GM18520 (cell line): ENCODE measurements around the gene PIP4K2C.

Experiments used
- ATAC-seq: cut with Tn5 transposase; IDR thresholded peaks from one replicate; pipeline ENCODE4 v1.9.1; 2021; ENCODE audit not compliant: unreplicated experiment

The PIP4K2C gene

DNA sequence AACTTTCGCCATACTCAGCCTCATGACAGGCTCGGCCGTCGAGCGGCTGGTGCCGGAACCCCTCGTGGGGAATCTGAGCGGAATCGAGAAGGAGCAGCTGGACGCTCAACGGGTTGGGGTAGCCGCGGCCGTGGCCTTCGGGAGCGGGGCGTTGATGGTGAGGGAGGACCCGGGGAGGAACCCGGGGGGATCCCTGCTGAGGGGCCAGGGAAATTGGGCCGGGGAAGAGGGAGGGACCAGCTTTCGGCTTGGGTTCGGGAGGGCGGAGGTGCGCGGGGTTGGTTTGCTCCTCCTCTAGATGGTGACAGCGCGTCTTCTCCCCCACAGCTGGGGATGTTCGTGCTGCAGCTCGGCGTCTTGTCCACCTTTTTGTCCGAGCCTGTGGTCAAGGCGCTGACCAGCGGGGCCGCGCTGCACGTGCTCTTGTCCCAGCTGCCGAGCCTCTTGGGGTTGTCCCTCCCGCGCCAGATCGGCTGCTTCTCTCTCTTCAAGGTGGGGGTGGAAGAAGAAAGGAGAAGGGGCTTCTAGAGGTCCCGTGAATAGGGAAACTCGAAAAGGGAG, 30.0 kb downstream of the PIP4K2C start:
- no peak for ATAC-seq

- ATAC-seq, result no peak
These were observed 30.7 kb downstream of the PIP4K2C start for GRCh38 chr12:57621497-57622292.

DNA sequence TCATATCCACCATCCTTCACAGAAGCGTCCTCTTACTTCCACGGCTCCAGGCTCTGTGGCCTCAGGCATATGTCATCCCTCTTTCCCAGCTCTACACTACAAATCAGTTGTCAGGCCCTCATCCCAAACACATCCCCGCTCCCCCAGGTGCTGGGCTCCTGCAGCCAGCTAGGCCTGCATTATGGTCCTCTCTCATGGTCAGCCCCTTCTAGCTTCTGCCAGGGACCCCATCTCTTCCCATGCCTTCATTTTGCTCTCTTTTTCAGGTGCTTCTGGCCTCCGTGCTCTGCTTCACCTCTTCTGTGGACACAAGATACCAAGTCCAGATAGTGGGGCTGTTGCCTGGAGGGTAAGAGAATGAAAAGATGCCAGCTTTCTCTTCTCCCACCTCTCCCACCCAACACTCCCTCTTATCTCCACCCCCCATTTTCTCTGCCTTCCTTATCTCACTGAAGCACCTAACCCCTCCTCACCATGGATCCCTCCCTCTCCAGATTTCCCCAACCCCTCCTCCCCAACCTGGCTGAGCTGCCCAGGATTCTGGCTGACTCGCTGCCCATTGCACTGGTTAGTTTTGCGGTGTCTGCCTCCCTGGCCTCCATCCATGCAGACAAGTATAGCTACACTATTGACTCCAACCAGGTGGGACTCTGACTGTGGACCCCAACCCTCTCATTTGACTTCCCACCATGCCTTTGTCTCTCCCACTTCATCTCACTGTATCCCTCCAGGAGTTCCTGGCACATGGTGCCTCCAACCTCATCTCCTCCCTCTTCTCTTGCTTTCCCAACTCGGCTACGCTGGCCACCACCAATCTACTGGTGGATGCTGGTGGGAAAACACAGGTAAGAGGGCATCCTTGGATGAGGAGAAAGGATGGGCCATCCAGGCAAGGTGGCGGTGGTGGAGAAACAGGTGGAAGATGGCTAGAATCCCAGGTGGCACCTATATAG, 31.6 kb downstream of the PIP4K2C start:
- ATAC-seq, result no peak

GRCh38 chr12:57623385-57623784, 32.4 kb downstream of the PIP4K2C start:
- ATAC-seq, result no peak

DNA sequence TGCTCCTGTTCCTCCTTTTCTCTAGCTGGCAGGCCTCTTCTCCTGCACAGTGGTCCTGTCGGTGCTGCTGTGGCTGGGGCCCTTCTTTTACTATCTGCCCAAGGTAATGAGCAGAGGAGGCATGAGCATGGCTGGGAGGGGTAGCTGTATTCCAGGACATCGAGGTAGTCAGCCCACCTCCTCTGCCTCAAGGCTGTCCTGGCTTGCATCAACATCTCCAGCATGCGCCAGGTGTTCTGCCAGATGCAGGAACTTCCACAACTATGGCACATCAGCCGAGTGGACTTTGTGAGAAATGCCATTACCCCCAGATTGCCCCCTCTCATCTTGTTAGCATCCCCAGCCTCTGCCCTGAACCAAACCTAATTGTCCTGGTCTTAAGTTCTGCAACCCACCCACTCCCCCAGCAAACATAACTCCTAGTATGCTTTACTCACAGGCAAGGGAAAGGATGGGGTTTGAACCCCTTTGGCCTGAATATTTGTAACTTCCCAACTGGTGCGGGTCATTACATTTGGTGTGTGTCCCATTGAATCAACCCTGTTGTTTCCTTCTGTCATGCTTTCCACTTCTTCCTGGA, 32.9 kb downstream of the PIP4K2C start:
- no peak for ATAC-seq

DNA sequence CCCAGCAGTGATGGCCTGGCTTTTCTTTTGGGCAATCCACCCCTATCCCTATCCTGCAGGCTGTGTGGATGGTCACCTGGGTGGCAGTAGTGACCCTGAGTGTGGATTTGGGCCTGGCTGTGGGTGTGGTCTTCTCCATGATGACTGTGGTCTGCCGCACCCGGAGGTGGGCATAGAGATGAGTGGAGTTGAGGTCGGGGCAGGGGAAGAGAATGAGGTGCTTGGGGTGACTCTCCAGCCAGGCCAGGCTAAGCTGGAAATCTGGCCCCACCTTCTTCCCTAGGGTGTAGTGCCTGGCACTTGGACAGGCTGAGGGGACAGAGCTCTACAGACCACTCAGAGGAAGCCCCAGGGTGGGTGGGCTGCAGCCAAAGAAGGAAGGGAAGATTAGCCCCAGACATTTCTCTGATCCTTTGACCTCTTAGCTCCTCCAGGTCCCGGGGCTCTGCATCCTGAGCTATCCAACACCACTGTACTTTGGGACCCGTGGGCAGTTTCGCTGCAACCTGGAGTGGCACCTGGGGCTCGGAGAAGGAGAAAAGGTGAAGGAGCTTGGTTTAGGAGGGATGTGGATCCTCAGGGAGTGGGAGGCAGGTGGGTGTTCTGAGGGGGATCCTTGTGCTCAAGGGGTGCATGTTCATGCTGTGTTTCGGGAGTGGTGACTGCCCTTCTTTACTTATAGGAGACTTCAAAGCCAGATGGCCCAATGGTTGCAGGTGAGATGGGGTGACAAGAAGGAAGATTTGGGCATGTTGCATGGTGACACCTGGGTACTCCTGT, 33.6 kb downstream of the PIP4K2C start:
- no peak for ATAC-seq

DNA sequence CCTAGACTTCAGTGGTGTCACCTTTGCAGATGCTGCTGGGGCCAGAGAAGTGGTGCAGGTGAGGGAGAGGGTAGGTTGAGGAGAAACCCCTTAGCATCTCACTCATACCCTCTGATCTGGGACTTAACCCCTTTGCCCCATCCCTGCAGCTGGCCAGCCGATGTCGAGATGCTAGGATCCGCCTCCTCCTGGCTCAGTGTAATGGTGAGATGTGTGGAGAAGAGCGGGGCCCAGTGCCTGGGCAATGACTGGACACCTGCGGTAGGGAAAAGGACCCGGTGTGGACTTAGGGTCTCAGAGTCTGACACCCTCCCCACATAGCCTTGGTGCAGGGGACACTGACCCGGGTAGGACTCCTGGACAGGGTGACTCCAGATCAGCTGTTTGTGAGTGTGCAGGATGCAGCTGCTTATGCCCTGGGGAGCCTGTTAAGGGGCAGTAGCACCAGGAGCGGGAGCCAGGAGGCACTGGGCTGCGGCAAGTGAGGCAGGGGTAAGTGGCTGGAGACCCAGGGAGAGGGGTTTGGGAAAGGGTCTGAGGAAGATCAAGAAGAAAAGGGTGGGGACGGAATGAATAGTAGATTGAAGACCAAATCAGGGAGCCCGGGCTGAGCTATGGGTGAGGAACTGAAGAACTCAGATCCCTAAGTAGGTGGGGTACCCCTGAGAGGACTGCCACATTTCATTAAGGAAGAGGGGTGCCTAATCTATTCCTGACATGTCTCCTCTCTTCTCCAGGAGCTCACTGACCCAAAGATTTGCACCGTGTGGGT, 34.5 kb downstream of the PIP4K2C start:
- no peak for ATAC-seq

DNA sequence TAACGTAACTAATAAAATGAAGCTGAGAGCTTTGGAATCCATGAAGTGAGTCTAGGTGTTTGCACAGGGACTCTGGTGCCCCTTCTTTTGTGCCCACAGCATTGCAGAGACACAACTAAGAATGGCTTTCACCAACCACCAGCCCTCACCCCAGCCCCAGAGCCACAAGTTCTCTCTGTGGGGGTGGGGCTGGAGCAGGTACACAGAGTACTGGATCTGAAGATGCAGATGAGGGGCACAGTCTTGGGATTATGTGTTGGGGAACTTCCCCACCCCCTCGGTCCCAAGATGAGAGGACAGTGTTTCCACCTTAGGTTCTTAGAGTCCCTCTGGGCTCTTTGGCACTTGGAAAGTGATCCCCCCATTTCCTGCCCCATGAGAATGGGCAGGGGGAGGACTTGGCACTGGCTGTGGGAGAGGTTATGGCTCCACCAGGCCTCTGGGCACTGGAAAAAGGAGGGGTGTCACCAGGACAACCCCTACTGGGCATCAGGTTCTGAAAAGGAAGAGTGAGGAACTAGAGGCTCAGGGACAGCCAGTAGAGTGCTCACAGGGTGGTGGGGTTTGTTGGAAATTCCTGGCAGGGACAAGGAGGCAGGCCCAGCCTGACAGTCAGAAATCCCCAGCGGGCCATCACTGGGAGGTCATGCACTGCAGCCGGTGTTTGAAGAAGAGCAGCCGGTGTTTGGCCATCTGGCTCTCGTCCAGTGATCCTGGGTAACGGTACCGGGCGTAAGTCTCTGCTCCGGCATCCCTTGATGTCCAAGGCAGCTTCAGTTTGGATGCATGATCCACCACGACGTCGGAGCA, 35.3 kb downstream of the PIP4K2C start:
- ATAC-seq, result no peak

DNA sequence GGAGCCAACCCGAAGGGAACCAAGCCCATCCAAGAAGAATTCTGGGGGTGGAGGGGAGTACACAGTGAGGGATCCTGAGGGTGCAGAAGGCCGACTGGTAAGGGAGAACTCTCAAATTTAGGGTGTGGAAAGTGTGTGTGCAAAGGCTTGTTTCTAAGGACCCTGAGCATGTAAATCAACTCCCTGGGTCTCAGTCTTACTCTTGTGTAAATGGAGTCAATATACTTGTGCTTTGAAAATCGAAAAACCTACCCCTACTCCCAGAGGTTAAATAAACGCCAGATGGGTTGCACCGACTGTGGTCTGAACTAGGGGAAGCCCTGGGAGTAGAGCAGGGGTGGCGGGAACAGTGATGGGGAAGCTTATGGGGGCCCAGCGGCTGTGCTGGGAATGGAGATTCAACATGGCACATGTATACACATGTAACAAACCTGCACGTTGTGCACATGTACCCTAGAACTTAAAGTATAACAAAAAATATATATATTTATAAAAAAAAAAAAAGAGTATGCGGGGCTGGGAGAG, 36.0 kb downstream of the PIP4K2C start:
- no peak for ATAC-seq

DNA sequence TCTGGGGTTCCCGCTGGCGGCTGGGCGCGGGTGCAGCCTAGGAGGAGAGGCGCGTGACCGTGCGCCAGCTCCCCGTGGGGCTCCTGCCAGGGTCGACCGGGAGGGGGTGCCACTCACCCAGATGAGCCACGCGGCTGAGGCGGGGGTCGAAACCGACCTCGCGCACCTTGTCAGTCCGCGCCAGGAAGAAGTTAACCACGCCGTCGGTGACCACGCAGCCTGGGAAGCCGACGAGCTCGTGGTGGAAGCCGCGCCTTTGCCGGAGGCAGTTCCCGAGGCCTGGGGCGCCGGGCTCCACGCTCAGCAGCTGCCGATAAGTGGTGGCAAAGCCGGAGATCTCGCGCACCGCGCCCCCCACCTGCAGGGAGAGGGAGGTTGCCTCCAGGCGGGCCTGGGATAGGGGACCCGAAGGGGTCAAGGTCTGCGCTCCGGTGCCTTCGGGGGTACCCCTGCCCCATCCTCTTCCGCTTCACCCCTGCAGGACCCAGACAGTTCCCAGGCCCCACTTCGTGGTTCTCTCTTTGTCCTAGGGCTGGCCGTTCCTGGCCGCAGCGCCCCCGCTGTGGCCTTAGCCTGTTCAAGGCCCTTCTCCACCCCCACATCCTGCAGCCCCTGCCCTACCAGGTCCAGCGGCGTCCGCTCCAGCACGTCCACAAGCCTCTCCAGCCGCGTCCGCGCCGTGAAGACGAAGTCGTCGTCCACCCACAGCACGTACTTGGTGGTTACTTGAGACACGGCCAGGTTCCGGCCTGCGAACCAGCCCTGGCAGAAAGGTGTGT, 36.7 kb downstream of the PIP4K2C start:
- ATAC-seq, result no peak

DNA sequence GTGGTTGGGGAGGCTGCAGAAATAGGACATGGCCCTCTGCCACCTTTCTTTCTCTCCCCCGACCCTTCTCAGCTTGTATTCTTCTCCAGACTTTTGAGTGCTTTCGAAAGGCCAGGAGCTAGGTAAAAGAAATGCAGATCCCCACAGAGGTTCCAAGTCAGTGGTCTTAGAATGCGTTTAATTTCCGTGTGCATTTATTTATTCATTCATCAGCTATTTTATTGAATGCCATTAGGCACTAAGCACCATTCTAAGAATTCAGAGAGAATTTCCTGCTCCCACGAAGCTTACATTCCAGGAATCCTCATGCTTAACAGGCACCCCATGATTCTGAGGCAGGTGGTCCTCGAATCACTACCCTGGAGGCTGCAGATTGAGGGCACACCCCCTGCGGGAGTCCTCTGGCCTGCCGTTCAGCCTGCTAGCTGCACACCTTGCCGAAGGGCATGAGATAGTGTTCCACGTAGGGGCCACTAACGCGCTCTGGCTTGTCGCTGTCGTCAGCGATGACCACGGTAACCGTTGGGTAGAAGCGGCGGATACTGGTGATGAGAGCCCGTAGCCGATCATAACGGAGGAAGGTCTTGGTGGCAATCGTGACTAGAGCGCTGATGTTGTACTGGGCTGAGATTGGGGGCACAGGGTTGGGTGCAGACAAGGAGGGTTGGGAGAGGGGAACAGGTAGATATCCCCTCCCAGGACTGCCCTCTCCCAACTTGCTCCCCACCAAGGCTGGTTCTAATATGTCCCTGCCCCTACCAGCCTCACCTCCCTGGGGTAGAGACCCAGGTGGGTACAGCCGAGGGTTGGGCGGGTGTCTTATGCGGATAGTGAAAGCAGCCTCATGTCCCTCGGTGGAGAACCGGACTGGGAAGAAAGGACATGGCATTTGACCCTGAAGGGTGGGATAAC, 37.5 kb downstream of the PIP4K2C start:
- no peak for ATAC-seq

DNA sequence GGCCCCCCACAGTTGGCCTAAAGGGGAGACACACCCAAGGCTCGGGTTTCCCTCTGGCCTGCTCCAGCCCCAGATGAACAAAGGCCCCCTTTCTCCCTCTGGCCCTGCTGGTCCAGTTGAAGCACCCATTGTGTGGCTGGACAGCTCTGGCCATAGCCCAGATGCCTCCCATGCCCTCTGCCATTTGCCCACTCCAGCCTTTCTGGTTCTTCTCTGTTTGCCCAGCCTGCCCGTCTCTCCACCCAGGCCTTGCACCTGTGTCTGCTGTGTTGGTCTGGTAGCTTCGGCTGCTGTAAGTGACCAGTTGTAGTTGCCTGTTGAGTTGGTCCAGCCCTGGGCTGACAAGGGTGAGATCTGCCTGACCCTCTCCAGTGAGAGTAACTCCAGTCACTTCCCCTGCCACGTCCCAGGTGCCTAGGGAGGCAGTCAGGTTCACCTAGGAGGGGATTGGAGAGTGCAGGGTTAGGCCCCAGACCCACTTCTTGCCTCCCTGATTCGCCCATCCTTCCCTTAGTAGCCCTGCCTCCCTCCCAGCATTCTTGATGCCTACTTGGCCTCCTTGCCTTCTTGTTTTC, 39.0 kb downstream of the PIP4K2C start:
- no peak for ATAC-seq

DNA sequence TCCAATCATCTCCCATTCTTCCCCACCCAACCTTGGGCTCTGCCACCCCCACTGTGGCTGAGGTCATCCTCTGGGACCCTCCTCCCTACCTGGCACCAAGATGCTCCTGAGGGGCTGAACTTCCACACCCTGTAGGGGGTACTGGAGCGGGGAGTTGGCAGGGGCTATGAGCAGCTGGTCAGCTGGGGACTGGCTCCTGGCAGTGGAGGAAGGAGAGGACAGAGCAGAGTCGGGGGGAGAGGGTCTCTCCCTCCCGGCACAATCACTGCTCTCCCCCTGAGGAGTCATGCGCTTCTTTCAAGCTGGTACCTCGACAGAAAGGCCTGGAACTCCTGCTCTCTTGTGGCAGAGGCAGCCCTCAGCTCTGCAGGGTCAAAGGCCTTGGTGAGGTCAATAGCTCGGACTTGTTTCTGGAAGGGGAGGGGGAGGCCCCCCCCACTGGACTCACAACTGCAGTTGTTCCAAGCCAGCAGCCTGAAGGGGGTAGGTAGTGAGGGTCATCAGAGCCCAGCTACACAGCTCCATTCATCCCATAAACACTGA, 40.0 kb downstream of the PIP4K2C start:
- ATAC-seq, result no peak

DNA sequence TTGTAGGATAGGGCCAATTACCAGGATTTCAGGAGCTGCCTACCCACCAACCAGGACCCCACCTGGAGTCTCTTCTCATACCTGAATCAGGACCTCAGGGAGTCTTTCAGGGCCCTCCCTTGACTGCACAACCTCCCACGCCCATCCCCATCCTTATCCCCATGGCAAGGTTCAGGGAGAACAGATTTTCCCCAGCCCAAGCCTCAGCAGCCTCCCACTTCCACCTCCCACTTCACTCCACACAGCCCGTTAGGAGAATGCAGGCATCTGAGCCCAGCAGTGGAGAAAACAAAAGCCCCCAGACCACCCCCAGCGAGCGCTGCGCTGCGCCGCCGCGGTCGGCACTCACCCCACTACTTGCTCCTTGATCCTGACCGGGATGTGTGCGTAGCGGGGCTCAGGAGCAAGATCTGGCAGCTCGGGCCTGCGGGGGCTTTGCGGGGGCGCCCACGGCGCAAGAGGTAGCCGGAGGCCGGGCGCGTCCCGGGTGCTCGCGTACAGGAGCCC, 40.6 kb downstream of the PIP4K2C start:
- no peak for ATAC-seq

DNA sequence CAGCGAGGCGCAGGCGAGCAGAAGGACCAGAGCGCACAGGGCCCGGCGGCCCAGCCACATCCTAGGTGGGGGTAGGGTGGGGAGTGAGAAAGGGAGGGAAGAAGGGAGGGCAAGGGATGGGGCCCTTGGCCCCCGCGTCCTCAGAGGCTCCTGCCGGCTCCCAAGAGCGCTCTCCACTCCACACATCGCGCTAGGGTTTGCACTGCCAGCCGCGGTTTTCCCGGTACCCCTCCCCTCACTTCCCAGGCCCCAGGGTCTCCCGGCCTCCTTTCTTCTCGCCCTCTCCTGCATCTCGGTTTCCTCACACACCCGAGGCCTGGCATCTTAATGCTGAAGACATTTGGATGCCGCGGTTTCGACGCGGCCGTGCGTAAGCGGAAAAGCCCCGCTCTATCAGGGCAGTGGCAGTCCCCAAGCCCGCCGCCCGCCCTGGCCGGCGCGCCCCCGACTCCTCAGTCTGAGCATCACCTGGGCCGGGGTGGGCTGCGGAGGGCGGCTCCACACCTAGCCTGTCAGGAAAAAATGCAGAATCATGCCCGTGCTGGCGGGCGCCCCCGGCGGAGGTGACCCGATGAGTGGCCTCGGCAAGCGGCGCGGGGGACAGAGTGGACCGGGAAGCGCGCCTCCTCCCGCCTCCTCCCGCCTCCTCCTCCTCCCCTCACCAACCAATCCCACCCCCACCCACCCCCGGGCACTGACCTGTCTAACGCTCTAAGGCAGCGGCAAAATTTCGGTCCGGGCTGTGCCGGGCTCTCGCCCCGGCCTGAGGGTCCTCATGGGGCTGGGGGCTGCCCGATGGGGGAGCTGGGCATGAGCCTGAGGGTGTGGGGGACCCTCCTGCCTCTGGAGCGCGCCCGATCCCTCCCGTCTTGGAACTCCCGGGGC, 41.3 kb downstream of the PIP4K2C start:
- ATAC-seq, result no peak
